ENCODE data around the gene DRC1. TPM values are rescaled to one million over a fixed set of nuclear protein-coding genes. Genes with fewer than 3 reads are reported as not detected.
A peak's percentile ranks its signal among the peaks of the same experiment; 100 is the strongest.

Gene DRC1
- total RNA-seq, 1 donor from 2014 or later = not detected

DNA sequence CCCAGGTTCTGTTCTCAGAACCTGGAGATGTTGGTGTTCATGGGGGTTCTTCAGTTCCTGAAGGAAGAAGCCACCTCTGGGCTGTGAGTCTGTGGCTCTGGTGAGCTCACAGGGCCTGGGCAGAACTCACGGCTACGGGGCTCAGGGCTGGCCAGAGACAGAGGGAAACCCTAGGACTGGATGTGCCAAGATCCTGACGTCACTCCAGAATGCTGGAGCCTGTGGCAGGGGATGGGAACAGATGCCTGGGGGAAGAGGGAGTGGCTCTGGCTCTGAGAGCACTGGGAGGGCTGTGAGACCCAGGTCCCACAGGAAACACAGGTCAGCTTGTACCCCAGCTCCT, 76.2 kb downstream of the DRC1 start, which contains the start of gene OTOF:
TSS of gene OTOF (minus strand) at position 214 of the 343 bp plus-strand sequence.
- peak; percentile 30 for DNase-seq

DNA sequence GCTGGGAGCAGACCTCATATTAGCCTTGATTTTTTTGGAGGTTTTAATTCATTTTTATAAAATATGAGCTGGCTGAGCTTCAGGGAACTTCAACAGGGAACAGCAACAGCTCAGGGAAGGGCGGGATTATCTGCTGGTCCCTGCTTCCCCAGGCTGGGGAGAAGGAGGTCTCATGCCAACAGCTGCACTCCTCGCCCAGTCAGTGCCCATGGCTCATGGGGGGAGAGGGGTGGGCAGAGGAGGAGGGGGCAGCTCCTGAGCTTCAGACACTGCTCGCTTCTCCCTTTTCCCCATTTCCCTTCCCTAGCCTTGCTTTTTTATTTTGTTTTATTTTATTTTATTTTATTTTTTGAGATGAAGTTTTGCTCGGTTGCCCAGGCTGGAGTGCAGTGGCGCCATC, 76.6 kb downstream of the DRC1 start:
- no peak for DNase-seq

DNA sequence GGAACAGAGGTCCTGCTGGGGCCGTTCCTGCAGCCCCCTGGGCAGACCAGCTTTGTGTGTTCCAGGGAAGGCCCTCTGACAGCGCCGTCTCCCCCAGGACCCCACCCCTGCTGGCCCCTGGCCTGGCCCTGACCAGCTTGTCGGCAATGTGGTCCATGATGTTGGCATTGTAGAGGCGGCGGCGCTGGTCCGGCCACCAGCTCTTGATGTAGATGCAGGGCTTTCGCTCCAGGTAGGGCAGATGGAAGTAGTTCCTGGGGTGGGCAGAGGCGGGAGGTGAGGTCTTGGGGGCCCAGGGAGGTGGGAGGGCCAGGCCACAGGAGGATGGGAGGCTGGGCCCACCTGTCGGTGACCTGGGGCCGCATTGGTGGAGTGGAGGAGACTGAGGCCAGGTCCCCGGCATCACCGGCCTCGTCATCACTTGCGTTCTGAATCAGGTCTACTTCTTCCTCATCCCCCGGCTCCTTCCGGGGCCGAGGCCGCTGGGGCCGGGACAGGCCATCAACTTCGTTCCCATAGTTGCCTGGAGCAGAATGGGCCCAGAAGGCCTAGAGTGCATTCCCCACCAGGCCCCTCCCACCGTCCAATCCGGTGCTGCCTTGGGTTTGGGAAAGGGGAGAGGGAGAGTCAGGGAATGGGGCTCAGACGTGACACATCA, 77.5 kb downstream of the DRC1 start:
- no peak for DNase-seq

DNA sequence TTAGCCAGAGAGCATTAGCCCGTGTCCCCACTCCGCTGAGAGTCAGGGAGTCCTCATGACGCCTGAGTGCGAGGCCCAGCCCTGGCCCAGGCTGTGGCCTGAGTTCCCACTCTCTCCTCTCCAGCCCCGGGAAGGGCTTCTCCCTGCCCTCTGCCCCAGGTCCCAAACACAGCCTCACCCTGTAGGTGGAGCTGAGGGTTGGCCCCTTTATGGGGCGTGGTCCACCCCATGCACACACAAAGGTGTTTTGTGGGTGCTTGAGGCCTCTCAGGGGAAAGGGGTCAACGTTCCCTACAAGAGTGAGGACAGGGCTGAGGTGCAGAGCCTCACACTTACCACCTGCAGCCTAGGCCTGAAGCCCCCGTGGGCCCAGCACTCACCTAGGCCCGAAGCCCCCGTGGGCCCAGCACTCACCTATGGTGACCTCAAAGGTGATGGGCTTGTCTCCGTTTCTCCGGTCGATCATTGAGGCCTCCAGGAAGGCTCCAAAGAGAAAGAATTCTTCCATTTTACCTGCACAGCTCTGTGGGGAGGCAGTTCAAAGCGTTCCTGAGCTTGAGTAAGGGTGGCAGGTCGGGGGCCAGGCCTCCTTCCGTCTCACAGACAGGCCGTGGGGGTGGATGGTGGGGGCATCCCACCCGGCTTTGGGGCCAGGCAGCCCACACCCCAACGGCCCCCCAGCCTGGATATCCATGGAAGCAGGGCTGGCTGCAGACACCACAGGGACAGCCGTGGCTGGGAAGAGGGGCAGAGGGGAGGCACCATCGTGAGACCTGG, 78.3 kb downstream of the DRC1 start:
- no peak for DNase-seq

DNA sequence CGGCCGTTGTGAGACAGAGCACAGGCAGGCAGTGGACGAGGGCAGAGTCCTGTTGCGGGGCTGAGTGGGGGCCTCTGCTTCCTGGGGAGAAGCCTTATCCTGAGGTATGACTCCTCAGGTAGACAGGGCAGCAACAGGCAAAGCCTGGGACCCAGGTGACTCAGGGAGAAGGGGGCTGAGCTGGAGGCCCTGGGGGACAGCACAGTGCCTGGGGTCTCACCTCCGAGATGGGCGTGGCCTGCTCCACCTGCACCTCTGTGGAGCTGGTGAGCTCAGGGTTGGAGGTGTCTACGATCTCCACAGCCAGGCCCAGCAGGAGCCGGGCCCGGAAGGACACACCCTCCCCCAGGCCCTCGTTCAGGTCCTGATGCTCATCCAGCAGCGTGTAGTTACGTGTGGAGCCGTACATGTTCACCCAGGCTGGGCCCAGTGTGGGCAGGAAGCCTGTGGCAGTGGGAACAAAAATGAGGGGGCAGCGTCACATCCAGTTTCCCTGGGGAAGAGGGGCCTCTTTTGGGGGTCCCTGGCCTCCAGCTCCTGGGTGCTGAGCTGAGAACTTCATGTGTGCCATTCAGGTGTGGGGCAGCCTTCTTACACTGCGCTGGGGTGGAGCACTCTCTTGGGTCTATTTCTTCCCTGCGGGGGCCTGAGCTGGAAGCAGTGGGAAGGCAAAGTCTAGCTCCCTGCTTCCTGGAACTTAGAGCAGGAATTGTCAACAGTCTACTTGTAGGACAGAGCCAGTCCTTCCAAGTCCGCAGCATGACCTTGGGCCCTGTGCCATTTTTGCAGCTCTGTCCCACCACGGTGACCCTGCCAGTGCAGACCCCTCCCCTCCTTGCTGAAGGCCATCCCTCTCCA, 79.1 kb downstream of the DRC1 start:
- no peak for DNase-seq

DNA sequence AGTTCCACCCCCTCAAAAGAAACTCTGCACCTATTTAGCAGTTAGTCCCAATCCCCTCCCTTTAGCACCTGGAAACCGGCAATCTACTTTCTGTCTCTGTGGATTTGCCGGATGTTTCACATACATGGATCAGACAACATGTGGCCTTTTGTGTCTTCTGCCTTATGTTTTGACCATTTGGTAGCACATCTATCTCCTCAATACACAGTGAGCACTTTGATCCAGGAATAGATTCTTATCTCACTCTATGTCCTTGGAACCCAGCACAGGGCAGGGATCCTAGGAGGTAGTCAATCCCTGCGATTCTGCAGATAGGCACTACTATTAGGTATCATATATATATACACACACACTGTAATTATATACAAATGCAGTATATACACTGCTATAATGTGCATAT, 80.0 kb downstream of the DRC1 start:
- DNase-seq = no peak

DNA sequence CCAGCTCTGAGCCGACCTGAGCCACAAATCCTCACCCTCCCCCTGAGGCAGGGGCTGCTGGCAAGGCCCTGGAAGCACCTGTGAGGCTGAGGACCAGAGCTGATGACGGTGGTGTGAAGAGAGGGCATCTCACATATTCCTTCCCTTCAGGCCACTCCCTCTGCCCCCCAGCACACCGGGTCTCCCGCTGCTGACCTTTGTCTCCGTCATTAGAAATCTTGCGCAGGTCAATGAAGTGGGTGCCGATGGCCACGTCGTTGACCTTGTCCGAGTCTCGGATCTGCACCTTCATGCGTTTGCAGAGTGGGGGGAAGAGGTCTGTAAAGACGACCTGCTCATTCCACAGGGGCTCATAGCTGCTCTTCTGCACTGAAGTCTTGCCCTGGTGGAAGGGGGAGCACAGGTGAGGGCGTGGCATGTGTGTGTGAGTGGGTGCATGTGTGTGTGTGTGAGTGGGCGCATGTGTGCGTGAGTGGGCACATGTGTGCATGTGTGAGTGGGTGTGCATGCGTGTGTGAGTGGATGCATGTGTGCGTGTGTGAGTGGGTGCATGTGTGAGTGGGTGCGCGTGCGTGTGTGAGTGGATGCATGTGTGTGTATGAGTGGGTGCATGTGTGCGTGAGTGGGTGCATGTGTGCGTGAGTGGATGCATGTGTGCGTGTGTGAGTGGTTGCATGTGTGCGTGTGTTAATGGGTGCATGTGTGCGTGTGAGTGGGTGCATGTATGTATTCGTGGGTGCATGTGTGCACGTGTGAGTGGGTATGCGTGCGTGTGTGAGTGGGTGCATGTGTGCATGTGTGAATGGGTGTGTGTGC, 80.7 kb downstream of the DRC1 start:
- DNase-seq = no peak

DNA sequence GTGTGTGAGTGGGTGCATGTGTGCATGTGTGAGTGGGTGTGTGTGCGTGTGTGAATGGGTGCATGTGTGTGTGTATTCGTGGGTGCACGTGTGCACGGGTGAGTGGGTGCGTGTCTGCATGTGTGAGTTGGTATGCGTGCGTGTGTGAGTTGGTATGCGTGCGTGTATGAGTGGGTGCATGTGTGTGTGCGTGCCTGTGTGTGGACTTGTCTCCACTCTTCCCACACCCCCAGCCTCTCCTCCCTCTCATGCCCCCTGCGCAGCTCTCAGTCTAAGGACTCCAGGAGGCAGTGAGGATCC, 81.3 kb downstream of the DRC1 start:
- no peak for DNase-seq

DNA sequence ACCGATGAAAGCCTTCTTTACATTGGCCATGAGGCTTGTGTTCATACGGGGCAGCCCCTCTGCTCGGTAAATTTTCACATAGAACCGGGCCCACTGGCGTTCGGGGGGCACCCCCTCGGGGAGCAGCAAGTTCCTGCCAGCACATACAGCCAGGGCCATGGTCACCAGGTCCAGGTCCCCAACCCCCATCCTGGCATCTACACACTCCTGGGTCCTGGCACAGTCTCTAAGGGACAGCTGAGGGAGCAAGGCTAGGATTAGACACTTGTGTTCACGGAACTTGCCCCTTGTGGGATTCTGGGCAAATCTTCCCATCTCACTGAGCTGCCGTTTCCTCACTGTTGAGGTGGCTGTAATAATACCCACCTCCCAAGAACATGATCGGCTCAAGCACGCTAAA, 81.8 kb downstream of the DRC1 start:
- no peak for DNase-seq

DNA sequence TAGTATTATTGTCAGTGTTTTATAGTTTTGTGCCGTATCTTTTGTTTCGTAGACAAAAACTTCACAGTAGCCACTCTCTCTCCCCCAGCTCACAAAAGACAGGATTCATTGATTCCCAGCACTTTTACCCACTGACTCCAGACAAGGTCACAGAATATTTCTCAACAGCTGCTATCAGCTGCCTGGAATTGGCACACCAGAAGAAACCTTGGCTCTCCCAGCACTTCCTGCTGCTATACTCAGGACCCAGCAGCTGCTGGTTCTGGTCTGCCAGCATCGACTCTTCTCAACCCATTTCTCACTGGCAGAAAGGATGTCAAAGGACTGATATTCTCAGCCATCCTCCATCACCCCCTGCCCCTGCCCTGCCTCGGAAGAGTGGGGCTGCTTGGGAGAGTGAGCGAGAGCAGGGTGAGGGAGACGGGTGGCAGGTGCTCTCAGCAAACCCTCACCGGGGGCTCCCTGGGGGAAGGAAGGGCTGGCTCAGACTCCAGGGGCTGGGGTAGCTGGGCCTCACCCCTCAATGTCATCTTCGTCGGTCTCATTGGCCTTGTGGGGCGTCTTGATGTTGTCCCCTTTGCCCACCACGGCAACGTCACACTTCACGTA, 82.3 kb downstream of the DRC1 start:
- no peak for DNase-seq

DNA sequence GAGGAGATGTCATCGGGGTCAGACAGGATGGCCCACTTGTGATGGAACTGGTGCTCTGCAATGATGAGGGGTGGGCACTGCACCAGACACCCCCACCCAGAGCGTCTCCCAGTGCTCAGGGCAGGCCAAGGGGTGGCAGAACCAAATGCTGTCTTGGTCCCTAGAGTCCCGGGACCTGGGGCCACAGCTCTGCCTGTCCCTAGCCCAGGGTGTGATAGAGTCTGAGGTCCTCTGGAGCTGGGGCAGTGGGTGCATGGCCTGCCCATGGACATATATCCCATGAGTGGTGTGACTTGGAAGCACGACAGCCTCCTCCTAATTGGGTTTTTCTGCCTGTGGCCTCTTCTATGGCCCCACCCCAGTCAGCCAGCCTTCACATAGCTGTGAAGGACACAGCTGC, 82.9 kb downstream of the DRC1 start:
- DNase-seq = no peak

DNA sequence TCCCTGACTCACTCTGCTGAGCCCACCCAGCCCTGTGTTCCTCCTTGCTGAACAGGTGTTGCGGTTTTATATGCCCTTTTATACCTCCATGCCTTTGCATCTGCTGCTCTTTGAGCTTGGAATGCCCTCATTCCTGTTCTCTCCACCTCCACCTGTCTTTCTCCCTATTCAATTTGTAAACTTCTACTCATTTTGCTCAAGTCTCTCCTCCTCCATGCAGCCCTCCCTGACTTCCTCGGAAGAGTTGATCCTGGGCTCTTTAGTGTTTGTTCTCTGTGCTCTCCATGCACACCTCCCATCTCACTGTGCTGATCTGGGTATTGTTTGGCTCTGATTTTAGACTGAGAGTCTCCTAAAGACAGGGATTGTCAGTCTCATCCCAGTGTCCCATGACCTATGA, 83.4 kb downstream of the DRC1 start:
- DNase-seq = no peak

DNA sequence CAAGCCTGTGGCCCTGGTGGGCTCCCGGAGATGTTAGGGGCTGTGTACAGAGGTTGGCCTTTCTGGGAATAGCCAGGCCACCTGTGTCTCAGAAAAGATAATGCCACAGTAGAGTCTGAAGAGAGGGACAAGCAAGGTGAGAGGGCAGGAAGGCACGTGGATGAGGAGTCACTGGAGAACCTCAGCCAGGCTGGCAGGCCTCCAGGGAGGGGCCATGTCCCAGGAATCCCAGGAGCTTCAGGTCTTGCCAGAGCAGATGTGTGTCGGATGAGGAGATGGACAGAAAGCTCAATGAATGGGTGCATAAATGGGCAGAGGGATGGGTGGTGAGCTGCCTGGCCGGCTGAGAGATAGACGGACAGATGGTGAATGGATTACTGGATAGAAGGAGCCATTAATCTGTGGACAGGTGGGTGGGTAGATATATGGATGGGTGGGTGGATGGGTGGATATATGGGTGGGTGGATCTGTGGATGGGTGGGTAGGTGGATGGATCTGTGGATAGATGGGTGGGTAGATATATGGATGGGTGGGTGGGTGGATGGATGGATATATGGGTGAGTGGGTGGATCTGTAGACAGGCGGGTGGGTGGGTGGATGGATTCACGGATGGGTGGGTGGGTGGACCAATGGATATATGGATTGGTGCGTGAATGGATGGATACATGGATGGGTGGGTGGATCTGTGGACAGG, 84.2 kb downstream of the DRC1 start:
- DNase-seq = no peak

DNA sequence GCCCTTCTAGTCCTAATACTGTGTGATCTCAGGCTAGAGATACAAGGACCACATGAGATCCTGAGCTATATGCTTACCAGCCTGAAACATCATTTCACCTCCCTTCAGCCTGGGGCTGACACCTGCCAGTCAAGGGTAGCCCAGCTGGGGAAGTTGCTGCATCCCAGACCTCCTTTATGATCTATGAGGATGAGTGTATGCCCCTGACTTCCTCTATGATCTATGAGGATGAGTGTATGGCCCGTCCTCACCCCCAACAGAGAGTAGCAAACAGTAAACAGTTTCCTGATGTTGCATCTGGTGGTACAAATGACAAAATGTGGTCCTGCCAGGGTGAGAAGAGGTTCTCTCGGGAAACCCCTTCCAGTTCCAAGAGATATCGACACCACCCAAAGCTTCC, 85.1 kb downstream of the DRC1 start:
- DNase-seq = no peak

DNA sequence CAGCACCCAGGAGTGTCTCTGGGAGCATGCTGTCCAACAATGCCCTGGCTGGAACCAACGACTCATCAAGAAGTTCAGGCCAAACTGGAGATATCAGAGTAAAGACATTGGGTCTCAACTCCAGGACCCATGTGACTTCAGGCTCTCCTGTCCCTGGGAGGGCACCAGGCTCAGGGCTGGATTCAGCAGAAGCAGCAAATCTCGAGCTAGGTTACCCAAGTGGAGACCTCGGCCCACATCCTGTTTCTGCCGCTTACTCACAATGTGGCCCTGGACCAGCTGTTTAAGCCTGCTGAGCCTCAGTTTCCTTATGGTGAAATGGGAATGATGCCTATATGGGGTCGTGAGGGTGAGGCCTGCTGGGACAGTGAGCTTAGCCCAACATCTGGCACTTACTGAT, 85.5 kb downstream of the DRC1 start:
- no peak for DNase-seq

DNA sequence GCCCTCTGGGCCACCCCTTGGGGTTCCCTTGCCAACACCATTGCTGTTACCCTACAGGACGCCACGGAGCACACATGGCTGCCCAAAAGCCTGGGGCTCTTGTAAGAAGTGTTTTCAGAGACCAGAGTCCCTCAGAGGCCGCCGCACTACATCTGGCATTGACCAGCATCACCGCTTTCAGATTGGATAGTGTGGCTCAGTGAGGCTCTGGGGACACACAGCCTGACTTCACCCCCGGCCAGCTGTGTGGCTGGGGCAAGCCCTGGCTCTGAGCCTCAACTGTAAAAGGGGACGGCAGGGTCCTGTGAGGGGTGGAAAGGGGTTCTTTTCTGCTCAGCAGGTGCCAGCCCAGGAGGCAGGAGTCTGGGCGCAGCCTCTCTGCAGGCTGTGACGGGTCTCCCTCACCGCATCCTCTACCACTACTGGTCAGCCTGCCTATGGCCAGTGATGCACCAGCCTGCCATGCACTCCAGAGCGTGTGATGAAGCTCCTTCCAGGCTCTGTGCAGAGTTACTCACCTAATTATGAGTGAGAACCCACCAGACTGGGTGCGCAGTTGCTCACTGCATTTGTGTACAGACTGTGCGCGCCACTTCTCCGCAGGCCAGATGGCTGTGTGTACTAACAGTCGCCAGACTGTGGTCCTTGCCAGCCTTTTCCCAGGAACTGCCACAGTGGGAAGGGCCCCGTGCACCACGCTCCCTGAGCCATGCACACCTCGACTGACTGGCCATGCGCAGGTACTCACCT, 86.9 kb downstream of the DRC1 start:
- no peak for DNase-seq

DNA sequence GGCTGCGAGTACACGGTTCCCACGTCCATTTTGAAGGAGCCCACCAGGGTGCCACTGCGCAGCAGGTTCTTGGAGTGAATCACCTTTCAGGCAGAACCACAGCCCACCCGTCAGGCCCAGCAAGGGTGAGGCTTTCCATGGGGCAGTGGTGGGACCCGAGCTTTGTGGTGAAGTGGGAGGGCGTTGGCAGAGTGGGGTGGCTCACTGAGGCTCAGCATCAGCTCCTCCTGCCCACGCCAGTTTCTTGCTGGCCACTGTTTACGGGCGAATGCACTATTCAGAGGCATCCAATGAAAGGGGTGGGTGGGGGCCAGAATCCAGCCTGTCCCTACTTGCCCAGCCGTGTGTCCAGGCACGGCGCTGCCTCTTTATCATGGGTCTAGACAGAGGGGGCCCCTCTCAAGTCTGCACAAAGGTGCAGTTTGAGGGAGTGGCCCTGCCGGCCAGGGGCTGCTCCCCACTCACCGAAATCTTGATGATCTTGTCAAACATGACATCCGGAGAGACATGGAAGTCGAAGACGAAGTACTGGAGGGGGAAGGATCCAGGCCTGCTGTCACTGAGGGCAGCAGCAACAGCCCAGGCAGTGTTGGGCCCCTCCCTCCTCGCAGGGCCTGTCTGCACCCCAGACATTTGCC, 87.6 kb downstream of the DRC1 start:
- no peak for DNase-seq

DNA sequence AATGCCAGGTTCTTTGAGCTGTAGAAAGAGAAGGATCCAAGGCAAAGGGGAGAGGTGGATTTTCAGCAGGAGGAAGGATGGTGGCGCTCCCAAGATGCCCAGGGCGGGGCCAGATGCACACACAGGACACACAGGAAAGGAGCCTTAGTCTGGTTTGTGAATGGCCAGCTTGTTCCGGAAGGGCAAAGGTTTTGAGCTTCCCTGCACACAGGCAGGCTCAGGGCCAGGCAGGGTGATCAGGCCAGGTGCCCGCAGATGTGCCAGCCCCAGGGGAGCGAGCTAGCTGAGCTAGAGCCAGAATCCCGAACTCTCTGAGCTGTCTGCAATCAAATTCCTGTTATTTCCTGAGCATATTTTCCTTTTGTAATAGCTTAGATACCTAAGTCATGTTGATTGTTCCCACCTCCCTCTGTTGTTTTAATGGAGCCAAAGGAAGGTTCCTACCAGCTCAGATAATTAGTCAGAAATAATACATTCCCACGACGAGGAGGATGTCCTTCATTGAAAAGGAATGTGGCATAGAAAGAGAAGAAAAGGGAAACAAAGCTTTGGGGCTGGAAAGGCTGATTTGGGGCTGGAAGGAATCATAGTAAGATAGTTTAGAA, 89.9 kb downstream of the DRC1 start:
- no peak for DNase-seq

DNA sequence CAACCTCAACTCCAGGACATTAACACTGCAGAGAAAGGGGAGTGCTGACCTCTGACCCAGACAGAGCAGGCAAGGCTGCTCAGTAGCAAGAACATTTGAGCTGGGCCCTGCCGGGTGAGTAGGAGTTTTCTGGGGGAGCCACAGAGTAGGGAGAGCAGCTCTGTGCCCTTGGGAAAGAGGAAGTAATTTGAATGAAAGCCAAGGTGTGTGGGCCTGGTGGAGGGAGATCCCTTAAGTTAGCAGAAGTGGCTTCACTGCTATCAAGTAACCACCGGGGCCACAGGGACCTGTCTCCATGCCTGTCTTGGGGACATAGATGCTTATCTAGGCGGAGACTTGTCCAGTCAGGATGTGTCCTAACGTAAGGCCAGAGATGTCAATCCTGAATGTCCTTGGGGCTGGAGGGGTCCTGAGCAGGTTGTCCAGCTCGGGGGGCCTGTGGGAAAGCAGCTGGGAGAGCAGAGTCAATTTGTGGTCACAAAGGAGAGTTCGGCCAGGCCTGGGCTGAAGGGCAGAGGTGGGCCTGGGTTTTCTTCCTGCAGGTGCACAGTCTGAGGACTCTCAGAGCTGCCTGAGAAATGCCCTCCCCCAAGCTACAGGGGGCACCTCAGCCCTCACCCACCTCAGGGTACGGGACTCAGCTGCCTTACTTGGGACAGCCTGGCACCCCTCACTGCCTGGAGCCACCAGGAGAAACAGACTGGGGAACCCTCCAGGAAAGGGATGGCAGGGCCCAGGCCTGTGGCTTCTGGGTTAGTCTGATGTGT, 91.2 kb downstream of the DRC1 start:
- no peak for DNase-seq

Data from skin of body (tissue), 2 donors.